ENCODE data around the gene TRIP13. TPM values are rescaled to one million over a fixed set of nuclear protein-coding genes. Genes with fewer than 3 reads are reported as not detected.

Gene TRIP13
- total RNA-seq, 1 donor, result 4.0 TPM

GRCh38 chr5:856531-857425, 35.9 kb upstream of the TRIP13 start:
- peak; percentile 60 for DNase-seq (ENCODE audit: insufficient read length, low spot score, missing footprints)
- Histone ChIP-seq H3K36me3 (ENCODE audit: insufficient read depth, low read length) (no peaks in the 10 kb centered on the region), H3K79me2 (ENCODE audit: insufficient read depth, low read length) (no peaks in the 10 kb centered on the region), H3K4me2 (ENCODE audit: insufficient read depth, low read length) (no peak overlapping the region), H3K4me1 (ENCODE audit: insufficient read depth, low read length) (no peaks in the 10 kb centered on the region), H3K27ac (ENCODE audit: low read depth, low read length) (no peak overlapping the region), H3K27me3 (ENCODE audit: insufficient read depth, low read length) (no peaks in the 10 kb centered on the region), H3K4me3 (ENCODE audit: insufficient read depth, low read length) (no peak overlapping the region), H3K9me3 (ENCODE audit: low read depth, low read length) (no peaks in the 10 kb centered on the region), H2AFZ (ENCODE audit: low read length) (no peak overlapping the region), H4K20me1 (ENCODE audit: insufficient read depth, low read length) (no peaks in the 10 kb centered on the region)
- TF ChIP-seq, protein P1, sequence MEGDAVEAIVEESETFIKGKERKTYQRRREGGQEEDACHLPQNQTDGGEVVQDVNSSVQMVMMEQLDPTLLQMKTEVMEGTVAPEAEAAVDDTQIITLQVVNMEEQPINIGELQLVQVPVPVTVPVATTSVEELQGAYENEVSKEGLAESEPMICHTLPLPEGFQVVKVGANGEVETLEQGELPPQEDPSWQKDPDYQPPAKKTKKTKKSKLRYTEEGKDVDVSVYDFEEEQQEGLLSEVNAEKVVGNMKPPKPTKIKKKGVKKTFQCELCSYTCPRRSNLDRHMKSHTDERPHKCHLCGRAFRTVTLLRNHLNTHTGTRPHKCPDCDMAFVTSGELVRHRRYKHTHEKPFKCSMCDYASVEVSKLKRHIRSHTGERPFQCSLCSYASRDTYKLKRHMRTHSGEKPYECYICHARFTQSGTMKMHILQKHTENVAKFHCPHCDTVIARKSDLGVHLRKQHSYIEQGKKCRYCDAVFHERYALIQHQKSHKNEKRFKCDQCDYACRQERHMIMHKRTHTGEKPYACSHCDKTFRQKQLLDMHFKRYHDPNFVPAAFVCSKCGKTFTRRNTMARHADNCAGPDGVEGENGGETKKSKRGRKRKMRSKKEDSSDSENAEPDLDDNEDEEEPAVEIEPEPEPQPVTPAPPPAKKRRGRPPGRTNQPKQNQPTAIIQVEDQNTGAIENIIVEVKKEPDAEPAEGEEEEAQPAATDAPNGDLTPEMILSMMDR (IDR thresholded peaks at IDR 0.05; ENCODE audit: extremely low read depth, low read depth, low read length), result no peak

DNA sequence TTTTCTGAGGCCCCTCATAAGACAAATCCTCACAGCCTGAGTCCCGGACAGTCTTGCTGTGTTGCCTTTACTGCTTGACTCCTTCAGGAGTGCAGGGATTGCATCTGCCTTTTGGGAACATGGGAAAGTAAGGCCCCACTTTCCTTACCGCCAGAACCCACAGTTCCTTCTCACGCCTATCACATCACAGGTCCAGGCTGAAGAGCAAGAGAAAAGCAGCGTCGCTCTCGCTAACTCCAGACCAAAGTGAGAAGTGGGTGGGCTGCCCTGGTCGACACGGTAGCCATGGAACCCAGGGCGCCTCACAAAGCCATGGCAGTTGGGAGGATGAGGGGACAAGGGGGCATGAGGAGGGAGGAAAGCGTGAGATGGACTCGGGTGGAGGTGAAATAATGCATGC, 34.0 kb upstream of the TRIP13 start:
- DNase-seq (ENCODE audit: insufficient read length, low spot score, missing footprints), result peak; percentile 60
- Histone ChIP-seq H2AFZ (ENCODE audit: low read length) (no peak overlapping the region), H3K9me3 (ENCODE audit: low read depth, low read length) (no peaks in the 10 kb centered on the region), H3K4me3 (ENCODE audit: insufficient read depth, low read length) (no peak overlapping the region), H4K20me1 (ENCODE audit: insufficient read depth, low read length) (peaks cover 5% of the 10 kb centered on the region), H3K79me2 (ENCODE audit: insufficient read depth, low read length) (no peaks in the 10 kb centered on the region), H3K27ac (ENCODE audit: low read depth, low read length) (no peak overlapping the region), H3K4me2 (ENCODE audit: insufficient read depth, low read length) (no peak overlapping the region), H3K36me3 (ENCODE audit: insufficient read depth, low read length) (peaks cover 12% of the 10 kb centered on the region), H3K4me1 (ENCODE audit: insufficient read depth, low read length) (no peaks in the 10 kb centered on the region), H3K27me3 (ENCODE audit: insufficient read depth, low read length) (no peaks in the 10 kb centered on the region)
- TF ChIP-seq, protein P1 (IDR thresholded peaks at IDR 0.05; ENCODE audit: extremely low read depth, low read depth, low read length), result no peak

DNA sequence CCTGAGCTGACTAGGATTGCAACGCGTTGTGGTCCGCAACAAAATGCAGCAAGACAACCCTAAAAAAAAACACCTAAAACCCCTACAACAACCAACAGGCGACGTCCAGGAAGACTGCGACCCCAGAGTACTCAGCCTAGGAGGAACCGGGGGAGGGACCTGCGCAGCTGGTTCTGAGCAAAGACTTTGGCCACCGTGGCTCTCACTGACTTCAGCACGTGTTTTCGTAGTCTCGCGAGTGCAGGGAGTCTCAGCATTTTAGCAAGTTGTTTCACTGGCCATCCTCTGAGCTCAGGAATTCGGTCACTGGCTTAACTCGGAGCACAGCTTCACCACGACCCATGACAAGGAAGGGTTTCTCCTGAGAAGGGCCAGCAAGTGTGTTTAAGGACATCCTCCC, 33.3 kb upstream of the TRIP13 start:
- no peak overlapping the region for H3K27ac ChIP-seq (ENCODE audit: low read depth, low read length)
- H3K4me2 ChIP-seq (ENCODE audit: insufficient read depth, low read length), result no peak overlapping the region
- peak; percentile 79 for DNase-seq (ENCODE audit: insufficient read length, low spot score, missing footprints)
- peaks cover 14% of the 10 kb centered on the region for H3K36me3 ChIP-seq (ENCODE audit: insufficient read depth, low read length)
- H3K9me3 ChIP-seq (ENCODE audit: low read depth, low read length), result no peaks in the 10 kb centered on the region
- no peaks in the 10 kb centered on the region for H3K79me2 ChIP-seq (ENCODE audit: insufficient read depth, low read length)
- peaks cover 8% of the 10 kb centered on the region for H4K20me1 ChIP-seq (ENCODE audit: insufficient read depth, low read length)
- no peaks in the 10 kb centered on the region for H3K27me3 ChIP-seq (ENCODE audit: insufficient read depth, low read length)
- H3K4me1 ChIP-seq (ENCODE audit: insufficient read depth, low read length), result no peaks in the 10 kb centered on the region
- no peak overlapping the region for H3K4me3 ChIP-seq (ENCODE audit: insufficient read depth, low read length)
- TF ChIP-seq, protein P1 (IDR thresholded peaks at IDR 0.05; ENCODE audit: extremely low read depth, low read depth, low read length), result no peak
- no peak overlapping the region for H2AFZ ChIP-seq (ENCODE audit: low read length)

DNA sequence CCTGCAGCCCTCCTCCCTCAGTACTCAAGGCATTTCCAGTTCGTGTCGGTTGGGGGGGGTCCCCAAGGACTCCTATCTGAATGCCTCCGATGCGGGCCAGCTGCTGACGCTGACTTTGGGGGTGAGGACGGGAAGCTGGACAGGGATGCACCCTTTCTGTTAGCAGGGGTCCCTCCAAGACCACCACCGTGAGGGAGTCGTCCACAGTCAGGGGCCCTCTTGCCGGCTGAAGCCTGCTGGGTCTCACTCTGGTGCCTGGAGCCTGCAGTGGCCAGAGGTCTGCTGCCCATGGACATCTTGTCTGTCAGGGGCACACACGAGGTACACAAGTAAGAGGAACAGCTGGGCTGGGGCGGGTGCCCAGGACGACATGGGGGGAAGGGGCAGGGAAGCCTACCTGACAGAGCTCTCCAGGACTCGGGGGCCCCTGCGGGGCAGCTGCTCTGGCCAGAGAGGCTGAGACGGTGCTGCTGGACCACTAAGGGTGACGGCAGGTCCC, 32.8 kb upstream of the TRIP13 start:
- Histone ChIP-seq H3K79me2 (ENCODE audit: insufficient read depth, low read length) (no peaks in the 10 kb centered on the region), H3K4me3 (ENCODE audit: insufficient read depth, low read length) (no peak overlapping the region), H3K9me3 (ENCODE audit: low read depth, low read length) (no peaks in the 10 kb centered on the region), H2AFZ (ENCODE audit: low read length) (no peak overlapping the region), H3K27me3 (ENCODE audit: insufficient read depth, low read length) (no peaks in the 10 kb centered on the region), H3K36me3 (ENCODE audit: insufficient read depth, low read length) (peaks cover 17% of the 10 kb centered on the region), H3K27ac (ENCODE audit: low read depth, low read length) (no peak overlapping the region), H4K20me1 (ENCODE audit: insufficient read depth, low read length) (peaks cover 8% of the 10 kb centered on the region), H3K4me2 (ENCODE audit: insufficient read depth, low read length) (no peak overlapping the region), H3K4me1 (ENCODE audit: insufficient read depth, low read length) (no peaks in the 10 kb centered on the region)
- TF ChIP-seq, protein P1 (IDR thresholded peaks at IDR 0.05; ENCODE audit: extremely low read depth, low read depth, low read length), result no peak
- DNase-seq (ENCODE audit: insufficient read length, low spot score, missing footprints), result peak; percentile 67

All from osteoblast (primary cell).